ENCODE data around the gene ALAS1.

The ALAS1 gene

GRCh38 chr3:52221141-52221562 lies 23.2 kb downstream of the ALAS1 start:
- DNase-seq (ENCODE audit: low spot score) = no peak

DNA sequence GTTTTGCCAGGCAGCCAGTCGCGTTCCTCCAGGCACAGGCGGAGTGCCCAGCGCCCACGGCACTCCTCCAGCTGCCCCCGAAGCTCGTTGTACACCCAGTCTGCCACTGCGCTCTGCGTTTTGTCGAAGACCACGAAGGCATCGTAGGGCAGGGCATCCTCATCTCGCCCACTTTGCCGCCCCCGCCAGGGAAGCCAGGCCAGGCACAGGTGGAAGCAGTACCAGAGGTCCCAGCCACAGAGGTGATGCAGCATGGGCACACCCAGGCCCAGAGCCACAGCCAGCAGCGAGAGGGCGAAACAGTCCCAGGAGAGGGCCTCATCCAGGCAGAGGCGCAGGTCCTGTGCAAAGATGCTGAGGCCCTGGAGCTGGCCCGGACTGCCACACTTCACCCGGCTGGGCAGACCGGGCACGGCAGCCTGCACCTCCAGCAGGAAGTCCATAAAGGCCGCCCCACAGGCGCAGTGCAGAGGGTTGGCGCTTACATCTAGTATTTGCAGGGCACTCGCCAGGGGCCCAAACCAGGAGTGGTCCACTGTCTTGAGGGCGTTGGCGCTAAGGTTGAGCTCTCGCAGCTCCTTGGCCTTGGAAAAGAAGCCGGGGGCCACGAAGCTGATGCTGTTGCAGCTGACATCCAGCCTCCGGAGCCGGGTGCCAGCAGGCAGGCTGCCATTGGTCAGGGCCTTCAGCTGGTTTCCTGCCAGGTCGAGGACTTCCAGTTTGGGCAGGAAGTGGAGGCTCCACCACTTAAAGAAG lies 23.8 kb downstream of the ALAS1 start:
- no peak for DNase-seq (ENCODE audit: low spot score)

DNA sequence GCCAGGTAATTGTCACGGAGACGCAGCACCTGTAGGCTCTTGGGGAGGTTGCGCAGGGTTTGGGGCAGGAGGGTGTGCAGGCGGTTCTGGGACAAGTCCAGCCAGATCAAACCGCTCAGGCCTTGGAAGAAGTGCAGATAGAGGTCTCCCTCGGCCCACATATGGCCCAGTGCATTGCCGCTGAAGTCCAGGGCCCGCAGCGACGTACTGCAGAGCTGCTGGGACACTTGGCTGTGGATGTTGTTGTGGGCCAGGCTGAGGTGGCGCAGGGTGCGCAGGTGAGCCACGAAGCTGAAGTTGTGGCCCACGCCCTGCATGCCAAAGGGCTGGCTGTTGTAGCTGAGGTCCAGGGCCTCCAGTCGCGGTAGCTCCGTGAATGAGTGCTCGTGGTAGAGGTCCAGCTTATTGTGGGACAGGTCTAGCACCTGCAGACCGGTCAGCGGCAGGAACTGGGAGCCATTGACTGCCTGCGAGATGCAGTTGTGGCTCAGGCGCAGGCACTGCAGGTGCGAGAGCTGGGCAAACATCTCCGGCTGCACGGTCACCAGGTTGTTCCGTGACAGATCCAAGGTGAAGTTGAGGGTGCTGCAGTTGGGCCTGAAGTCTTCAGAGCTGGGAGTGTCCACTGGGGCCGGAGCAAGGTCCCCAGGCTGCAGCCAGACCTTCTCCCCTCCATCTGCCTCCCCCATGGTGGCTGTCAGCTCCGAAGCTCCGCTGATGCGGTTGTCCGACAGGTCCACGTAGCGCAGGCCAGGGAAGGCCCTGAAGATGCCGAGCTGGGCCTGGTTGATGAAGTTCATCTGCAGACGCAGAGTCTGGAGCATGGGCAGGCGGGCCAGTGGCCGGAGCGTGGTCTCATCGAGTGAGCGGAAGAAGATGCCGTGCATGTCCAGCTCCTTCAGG lies 24.6 kb downstream of the ALAS1 start:
- DNase-seq (ENCODE audit: low spot score) = no peak

DNA sequence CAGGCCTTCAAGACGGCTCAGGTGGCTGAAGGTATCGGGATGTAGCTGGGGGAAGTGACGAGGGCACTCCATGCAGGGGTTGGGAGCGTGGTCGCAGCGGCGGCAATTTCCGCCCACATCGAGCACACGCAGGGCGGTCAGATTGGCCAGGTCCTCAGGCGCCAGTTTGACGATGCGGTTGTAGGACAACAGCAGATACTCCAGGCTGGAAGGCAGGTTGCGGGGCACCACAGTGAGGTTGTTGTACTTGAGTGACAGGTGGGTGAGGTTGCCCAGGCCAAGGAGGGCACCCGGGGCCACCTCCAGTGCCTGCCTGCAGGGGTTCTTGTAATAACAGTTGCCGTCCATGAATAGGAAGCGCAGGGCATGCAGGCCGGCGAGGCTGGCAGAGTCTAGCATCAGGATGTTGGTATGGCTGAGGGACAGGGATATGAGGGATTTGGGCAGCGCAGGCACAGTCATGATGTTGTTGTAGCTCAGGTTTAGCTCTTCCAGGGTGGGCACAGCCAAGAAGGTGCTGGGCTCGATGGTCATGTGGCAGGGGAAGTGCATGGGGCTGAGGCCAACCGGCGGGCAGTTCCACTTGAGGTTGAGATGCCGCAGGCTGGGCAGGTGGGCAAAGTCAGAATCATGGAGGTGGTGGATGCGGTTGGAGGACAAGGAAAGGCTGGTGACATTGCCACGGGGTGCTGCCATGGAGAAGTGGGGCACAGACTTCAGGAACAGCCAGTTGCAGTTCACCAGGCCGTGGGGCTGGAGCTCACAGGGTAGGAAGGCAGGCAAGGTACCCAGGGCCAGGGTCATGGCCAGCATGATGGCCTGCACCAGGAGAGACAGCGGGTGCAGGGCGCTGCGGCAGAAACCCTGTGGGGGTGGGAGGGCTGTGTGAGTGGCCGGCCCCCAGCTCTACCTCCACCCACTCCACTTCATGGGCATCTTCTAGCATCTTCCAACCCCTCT lies 25.8 kb downstream of the ALAS1 start:
- no peak for DNase-seq (ENCODE audit: low spot score)

GRCh38 chr3:52225452-52226228 lies 27.7 kb downstream of the ALAS1 start, which contains the start of gene TLR9:
TSS of gene TLR9 (minus strand) at chr3:52225645. CDS start at chr3:52225529, 116 bp downstream.
- no peak for DNase-seq (ENCODE audit: low spot score)

DNA sequence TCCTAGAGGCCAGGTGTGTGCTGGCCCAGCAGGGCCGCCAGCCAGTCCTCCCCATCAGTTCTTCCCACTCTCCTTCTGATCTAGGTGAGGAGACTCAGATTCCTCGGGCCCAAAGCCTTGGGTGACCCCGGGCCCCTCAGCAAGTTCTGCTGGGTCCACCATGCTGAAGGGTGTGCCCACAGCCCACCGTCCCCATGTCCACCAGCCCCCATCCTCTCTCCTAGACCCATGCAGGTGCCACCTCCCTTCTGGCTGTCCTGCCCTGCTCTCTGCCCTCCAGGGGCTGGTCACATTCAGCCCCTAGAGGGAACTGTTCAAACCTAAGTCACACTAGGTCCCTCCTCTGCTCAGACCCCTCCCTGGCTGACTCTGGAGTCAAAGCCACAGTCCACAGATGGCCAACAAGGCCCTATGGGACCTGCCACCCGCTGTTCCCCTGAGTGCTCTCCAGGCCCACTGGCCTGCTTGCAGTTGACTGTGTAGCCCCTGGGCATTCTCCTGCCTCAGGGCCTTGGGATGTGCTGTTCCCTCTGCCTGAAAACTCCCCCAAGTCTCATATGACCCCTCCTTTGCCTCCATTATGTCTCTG lies 28.4 kb downstream of the ALAS1 start:
- DNase-seq (ENCODE audit: low spot score) = no peak

- DNase-seq (ENCODE audit: low spot score) = no peak
Measured at GRCh38 chr3:52227117-52227516, 29.2 kb downstream of the ALAS1 start.

DNA sequence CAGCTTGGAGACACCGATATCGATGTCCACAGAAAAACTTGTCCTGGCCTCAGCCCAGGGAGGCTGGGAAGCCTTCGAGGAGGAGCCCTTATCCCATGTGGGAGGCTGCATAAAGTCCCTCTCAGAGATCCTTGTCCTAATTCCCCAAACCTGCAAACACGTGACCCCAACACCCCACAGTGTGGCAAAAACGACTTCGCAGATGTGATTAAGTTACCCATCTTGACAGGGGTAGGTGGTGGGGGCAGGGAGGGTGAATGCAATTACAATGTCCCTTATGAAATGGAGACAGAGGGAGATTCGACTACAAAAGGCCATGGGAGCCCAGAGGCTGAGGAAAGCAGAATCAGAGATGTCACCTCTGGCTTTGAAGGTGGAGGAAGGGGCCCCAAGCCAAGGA lies 29.8 kb downstream of the ALAS1 start:
- DNase-seq (ENCODE audit: low spot score) = no peak

DNA sequence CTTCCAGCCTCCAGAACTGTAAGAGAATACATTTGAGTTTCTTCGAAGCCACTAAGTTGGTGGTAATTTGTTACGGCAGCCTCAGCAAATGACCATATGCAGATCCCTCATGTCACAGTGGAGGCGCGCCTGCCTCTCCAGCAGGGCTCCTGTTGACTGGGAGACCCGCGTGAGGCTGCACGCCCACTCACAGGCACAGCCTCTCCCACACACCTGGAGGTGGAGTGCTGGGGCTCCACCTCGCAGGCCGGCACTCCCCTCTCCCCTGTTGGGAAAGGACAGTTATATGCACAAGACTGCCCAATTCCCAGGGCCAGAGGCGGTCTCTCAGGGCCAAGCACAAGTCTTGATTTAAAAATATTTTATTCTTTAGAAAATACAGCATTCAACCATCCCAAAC lies 30.3 kb downstream of the ALAS1 start:
- no peak for DNase-seq (ENCODE audit: low spot score)

DNA sequence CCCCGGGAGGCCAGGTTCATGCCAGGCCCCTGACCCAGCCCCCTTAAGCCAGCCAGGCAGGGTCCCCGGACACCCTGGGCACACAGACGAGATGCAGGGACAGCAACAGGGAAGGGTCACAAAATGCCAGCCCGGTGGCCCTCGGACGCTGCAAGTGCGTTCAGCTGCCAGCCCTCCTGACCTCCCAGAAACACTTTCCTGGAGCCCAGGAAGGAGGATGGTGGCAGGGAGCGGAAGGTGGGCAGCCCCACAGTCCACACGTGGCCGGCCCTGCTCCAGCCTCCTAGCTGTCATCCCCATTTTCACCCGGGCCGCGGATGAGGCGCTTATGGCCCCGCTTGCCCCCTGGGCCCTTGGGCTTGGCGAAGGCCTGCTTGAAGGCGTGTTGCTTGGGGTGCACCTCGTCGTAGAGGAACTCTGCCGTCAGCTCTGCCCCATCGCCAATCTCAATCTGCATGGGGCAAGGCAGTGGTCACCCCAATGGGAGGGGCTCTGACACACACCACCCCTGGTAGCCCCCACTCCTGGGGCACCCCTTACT lies 30.9 kb downstream of the ALAS1 start:
- DNase-seq (ENCODE audit: low spot score) = no peak

DNA sequence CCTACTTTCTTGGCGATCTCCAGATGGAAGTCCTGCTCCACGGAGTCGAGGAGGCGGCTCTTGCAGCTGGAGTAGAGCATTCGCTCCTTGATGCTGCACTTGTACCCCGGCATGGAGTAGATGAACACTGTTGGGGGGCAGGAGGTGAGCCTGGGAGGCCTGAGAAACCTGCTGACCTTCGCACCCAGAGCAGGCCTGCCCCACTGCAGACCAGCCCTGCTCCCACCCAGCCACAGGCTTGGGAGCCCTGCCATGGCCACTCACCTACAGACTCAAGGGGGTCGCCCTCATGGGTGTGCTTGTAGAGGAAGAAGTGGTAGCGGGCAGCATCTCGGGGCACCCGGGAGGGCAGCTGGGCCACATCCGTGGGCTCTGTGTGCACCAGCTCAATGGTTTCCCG lies 31.7 kb downstream of the ALAS1 start:
- no peak for DNase-seq (ENCODE audit: low spot score)

DNA sequence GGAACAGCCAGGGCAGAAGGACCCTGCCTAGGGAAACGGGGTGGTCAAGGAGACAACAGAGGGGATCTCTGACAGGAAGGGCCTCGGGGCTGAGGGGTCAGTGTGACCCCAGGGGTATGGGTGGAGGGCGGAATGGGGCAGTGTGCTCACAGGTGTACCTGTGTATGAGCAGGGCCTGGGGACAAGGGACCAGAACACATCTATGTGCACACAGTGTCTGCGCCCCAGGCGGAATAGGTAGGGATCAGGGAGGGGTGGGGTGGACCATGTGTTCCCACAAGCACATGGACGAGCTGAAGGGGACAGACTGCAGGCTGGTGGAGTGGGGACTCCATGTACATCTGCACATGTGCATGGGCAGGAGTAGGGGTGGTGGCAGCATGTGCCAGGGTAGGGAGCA lies 32.5 kb downstream of the ALAS1 start:
- no peak for DNase-seq (ENCODE audit: low spot score)

- DNase-seq (ENCODE audit: low spot score) = no peak
Measured at GRCh38 chr3:52230889-52231499, 33.0 kb downstream of the ALAS1 start.

DNA sequence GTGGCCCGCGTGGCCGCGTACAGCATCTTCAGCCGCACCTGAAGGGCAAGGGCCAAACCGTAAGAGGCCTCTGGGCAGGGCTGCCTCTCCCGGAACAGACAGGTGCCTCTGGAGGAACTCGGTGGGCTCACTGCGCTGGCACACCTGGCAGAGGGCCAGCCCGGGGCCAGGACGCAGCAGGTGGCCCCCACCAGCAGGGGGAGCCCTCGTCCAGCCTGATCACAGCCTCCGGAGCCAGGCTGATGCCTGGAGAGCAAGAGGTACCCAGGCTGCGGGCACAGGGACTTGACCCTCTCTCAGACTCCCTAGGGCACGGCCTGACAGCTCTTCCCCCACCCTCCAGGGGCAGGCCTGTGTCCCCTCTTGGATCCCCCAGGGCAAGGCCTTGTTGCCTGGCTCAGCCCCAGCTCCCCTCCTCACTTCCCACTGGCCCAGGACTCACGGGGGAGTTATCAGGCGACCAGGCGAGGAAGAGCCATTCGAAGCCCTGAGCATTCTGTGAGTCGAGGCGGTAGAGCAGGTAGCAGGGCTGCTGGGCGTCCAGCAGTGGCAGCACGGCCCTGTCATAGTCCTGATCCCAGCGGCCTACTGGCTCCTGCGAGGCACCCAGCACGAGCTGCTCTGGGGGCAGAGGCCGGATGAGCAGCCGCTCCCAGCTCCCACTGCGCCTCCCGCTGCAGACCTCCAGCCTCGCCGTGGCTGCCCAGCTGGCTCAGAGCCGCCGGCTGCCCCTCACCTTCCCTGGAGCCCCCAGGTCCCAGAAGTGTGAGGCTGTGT lies 33.7 kb downstream of the ALAS1 start:
- no peak for DNase-seq (ENCODE audit: low spot score)

DNA sequence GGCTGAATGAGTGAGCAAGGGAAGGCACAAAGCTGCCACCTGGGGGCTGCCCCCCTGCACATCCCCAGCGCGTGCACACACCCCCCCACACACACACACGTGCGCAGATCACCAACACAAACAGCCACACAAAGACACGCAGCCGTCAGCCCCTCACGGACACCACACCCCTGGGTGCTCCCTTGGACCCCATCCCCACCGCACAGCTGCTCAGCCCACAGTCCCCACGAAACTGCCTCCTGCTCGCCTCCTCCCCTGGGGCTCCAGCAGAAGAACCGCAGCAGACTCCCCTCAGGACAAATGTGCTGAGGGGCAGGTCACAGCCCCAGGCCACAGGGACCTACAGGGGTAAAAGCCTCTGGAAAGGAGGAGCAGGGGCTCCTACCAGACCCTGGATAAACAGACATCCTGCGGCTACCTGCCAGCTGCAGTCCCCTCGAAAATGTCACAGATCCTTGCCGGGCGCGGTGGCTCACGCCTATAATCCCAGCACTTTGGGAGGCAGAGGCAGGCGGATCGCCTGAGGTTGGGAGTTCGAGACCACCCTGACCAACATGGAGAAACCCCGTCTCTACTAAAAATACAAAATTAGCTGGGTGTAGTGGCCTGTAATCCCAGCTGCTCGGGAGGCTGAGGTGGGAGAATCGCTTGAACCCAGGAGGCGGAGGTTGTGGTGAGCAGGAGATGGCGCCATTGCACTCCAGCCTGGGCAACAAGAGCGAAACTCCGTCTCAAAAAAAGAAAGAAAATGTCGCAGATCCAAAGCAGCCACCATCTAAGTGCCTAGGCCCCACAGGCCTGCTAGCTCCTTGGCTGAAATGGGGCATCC lies 34.5 kb downstream of the ALAS1 start:
- DNase-seq (ENCODE audit: low spot score) = no peak

GRCh38 chr3:52233108-52233591 lies 35.2 kb downstream of the ALAS1 start:
- DNase-seq (ENCODE audit: low spot score) = no peak

- no peak for DNase-seq (ENCODE audit: low spot score)
Measured at GRCh38 chr3:52233968-52234367, 36.0 kb downstream of the ALAS1 start.

Measured in left forelimb (tissue), 1 donor.